Keratinocyte (primary cell): ENCODE measurements around the gene PGRMC2. TPM values are rescaled to one million over a fixed set of nuclear protein-coding genes. Genes with fewer than 3 reads are reported as not detected.

ENCODE experiments used
- DNase-seq: peaks from one replicate; pipeline ENCODE4 v3.0.0-alpha.2; 2011; ENCODE audit warnings: low read depth, missing footprints, low spot score
- FAIRE-seq: peaks from 2 replicates; lab custom pipeline; 2011; peaks lifted over from hg19 to GRCh38; lab: Jason Lieb, UNC
- H2AFZ ChIP-seq: 2 replicates; pipeline ENCODE4 v1.6.0; 2012; ENCODE audit warnings: low read length, control low read depth, inconsistent platforms; ENCODE audit not compliant: control insufficient read depth
- H3K27ac ChIP-seq: 2 replicates; pipeline ENCODE4 v1.5.1; 2011; ENCODE audit warnings: low read length; ENCODE audit not compliant: control insufficient read depth, insufficient read depth
- H3K27me3 ChIP-seq: 3 replicates; pipeline ENCODE4 v1.6.0; 2011; ENCODE audit warnings: low read length; ENCODE audit not compliant: control insufficient read depth, insufficient read depth; ENCODE audit errors: extremely low read depth
- H3K36me3 ChIP-seq, 2 experiments: 2 replicates in 1 of 2; 3 replicates in 1 of 2; pipeline ENCODE4 v1.5.1; 2011; ENCODE audit warnings: low read length in 2 of 2, mild to moderate bottlenecking in 1 of 2; ENCODE audit not compliant: control insufficient read depth in 2 of 2, insufficient read depth in 2 of 2; ENCODE audit errors: extremely low read depth in 1 of 2
- H3K4me1 ChIP-seq: 3 replicates; pipeline ENCODE4 v1.5.1; 2011; ENCODE audit warnings: low read length; ENCODE audit not compliant: control insufficient read depth, insufficient read depth; ENCODE audit errors: extremely low read depth
- H3K4me2 ChIP-seq: 3 replicates; pipeline ENCODE4 v1.6.0; 2011; ENCODE audit warnings: low read depth, low read length; ENCODE audit not compliant: control insufficient read depth, insufficient read depth; ENCODE audit errors: extremely low read depth
- H3K4me3 ChIP-seq, 3 experiments: fragments of 200-600 bp in 1 of 3; sonication (generic) in 1 of 3; 2 replicates in 2 of 3; 3 replicates in 1 of 3; pipeline ENCODE4 v1.5.1; 2011 to 2016; ENCODE audit warnings: low read length in 3 of 3, mild to moderate bottlenecking in 3 of 3, control low read depth in 2 of 3, inconsistent platforms in 1 of 3, low read depth in 1 of 3, mixed read lengths in 1 of 3, mixed run types in 1 of 3, moderate library complexity in 1 of 3; ENCODE audit not compliant: control insufficient read depth in 2 of 3, insufficient read depth in 2 of 3; ENCODE audit errors: extremely low read depth in 1 of 3
- H3K79me2 ChIP-seq: 2 replicates; pipeline ENCODE4 v1.6.0; 2012; ENCODE audit warnings: low read length; ENCODE audit not compliant: control insufficient read depth, insufficient read depth
- H3K9ac ChIP-seq: 3 replicates; pipeline ENCODE4 v1.6.0; 2011; ENCODE audit warnings: low read length; ENCODE audit not compliant: control insufficient read depth, insufficient read depth; ENCODE audit errors: extremely low read depth
- H3K9me1 ChIP-seq: 3 replicates; pipeline ENCODE4 v1.6.0; 2011; ENCODE audit warnings: low read length; ENCODE audit not compliant: control insufficient read depth, insufficient read depth; ENCODE audit errors: extremely low read depth
- H3K9me3 ChIP-seq: 2 replicates; pipeline ENCODE4 v1.5.1; 2012; ENCODE audit warnings: low read depth, low read length; ENCODE audit not compliant: control insufficient read depth
- H4K20me1 ChIP-seq: 3 replicates; pipeline ENCODE4 v1.6.0; 2011; ENCODE audit warnings: low read length; ENCODE audit not compliant: control insufficient read depth, insufficient read depth; ENCODE audit errors: extremely low read depth
- CTCF ChIP-seq, 3 experiments: IDR thresholded peaks in 1 of 3; conservative IDR thresholded peaks in 1 of 3; optimal IDR thresholded peaks in 1 of 3; 2 replicates in 2 of 3; 3 replicates in 1 of 3; pipeline versions ENCODE3 to v1.5.1; 2011; ENCODE audit warnings: low read length in 3 of 3, mild to moderate bottlenecking in 3 of 3, moderate library complexity in 2 of 3, control low read depth in 1 of 3, inconsistent platforms in 1 of 3; ENCODE audit not compliant: insufficient read depth in 2 of 3; ENCODE audit errors: extremely low read depth in 1 of 3
- EZH2 ChIP-seq: IDR thresholded peaks from one replicate; pipeline ENCODE4 v1.6.1; 2012; ENCODE audit warnings: inconsistent platforms, mild to moderate bottlenecking, low read length, moderate library complexity
- dilution Hi-C: fragments of 300-500 bp; cut with MboI; formaldehyde crosslinking; loops from one replicate; pipeline ENCODE4 v1.7.0; 2020; ENCODE audit warnings: low sequenced_read_pairs; ENCODE audit not compliant: extremely low pct_ligation_motif_present
- polyA plus RNA-seq, 5 experiments: library from polyadenylated mRNA; depleted of rRNA in 3 of 5; stranded (reverse) in 3 of 5; stranded (forward) in 1 of 5; unstranded in 1 of 5; fragments of >200 nt; gene quantifications; 1 replicate in 1 of 5; 2 replicates in 3 of 5; 3 replicates in 1 of 5; pipeline versions ENCODE4 v1.2.1 to v1.2.3, GENCODE V29; 2011 to 2012; ENCODE audit warnings: missing spikeins in 2 of 5, low read depth in 1 of 5, low replicate concordance in 1 of 5

Gene PGRMC2
- polyA plus RNA-seq, 1 donor (not counting 4 experiments of a cell fraction or from before 2014, with no cell fraction given), result 26.7 TPM

- no peak overlapping the region for H3K9ac ChIP-seq
- H3K36me3 ChIP-seq, result no peaks in the 10 kb centered on the region
- dilution Hi-C loops, result no loop called here
- no peaks in the 10 kb centered on the region for H3K4me1 ChIP-seq
- FAIRE-seq (no peak), DNase-seq (no peak)
- no peak overlapping the region for H3K4me3 ChIP-seq
- H2AFZ ChIP-seq, result no peak overlapping the region
- H3K4me2 ChIP-seq, result no peak overlapping the region
- H3K79me2 ChIP-seq, result no peaks in the 10 kb centered on the region
- TF ChIP-seq CTCF (optimal IDR thresholded peaks at IDR 0.05 in 1 of 3, IDR thresholded peaks at IDR 0.05 in 1 of 3, conservative IDR thresholded peaks at IDR 0.05 in 1 of 3; ENCODE audit: extremely low read depth in 1 of 3, insufficient read depth in 2 of 3, low read length in 3 of 3), result no peak
- no peak for TF ChIP-seq EZH2
- no peaks in the 10 kb centered on the region for H3K9me3 ChIP-seq
- H3K27me3 ChIP-seq, result no peaks in the 10 kb centered on the region
- no peaks in the 10 kb centered on the region for H3K9me1 ChIP-seq
- H4K20me1 ChIP-seq, result no peaks in the 10 kb centered on the region
- H3K27ac ChIP-seq, result no peak overlapping the region
Observed at GRCh38 chr4:128301979-128302378, 14.4 kb upstream of the PGRMC2 start.

GRCh38 chr4:128299848-128300247 lies 12.2 kb upstream of the PGRMC2 start:
- Histone ChIP-seq H3K9me3 (no peaks in the 10 kb centered on the region), H2AFZ (no peak overlapping the region), H3K27ac (no peak overlapping the region), H3K36me3 (no peaks in the 10 kb centered on the region), H3K79me2 (no peaks in the 10 kb centered on the region), H3K27me3 (no peaks in the 10 kb centered on the region), H3K4me1 (no peaks in the 10 kb centered on the region), H4K20me1 (no peaks in the 10 kb centered on the region), H3K9ac (no peak overlapping the region), H3K9me1 (no peaks in the 10 kb centered on the region), H3K4me3 (no peak overlapping the region), H3K4me2 (no peak overlapping the region)
- dilution Hi-C loops, result no loop called here
- no peak for TF ChIP-seq CTCF (optimal IDR thresholded peaks at IDR 0.05 in 1 of 3, IDR thresholded peaks at IDR 0.05 in 1 of 3, conservative IDR thresholded peaks at IDR 0.05 in 1 of 3; ENCODE audit: extremely low read depth in 1 of 3, insufficient read depth in 2 of 3, low read length in 3 of 3)
- no peak for TF ChIP-seq EZH2
- DNase-seq (no peak), FAIRE-seq (no peak)
